IMR-90 (cell line): Measurements from ENCODE around the gene GINS1.
A peak's percentile ranks its signal among the peaks of the same experiment; 100 is the strongest.

Experiments
- CEBPB ChIP-seq: IDR thresholded peaks from 2 replicates; pipeline ENCODE4 v1.6.1; 2012; ENCODE audit warnings: low read depth, low read length, improper control_type of control experiment
- FOS ChIP-seq: fragments of 150-350 bp; IDR thresholded peaks from 2 replicates; pipeline ENCODE4 v1.6.1; 2016; ENCODE audit warnings: low read depth, low read length
- POLR2A ChIP-seq: IDR thresholded peaks from 2 replicates; pipeline ENCODE4 v1.6.1; 2012; ENCODE audit warnings: mild to moderate bottlenecking, low read depth, low read length
- RAD21 ChIP-seq: IDR thresholded peaks from 2 replicates; pipeline ENCODE4 v1.6.1; 2012; ENCODE audit warnings: low read length, improper control_type of control experiment
- SMC3 ChIP-seq: fragments of 150-350 bp; IDR thresholded peaks from 2 replicates; pipeline ENCODE4 v1.6.1; 2016; ENCODE audit warnings: low read depth, mild to moderate bottlenecking, antibody characterized with exemption, low read length, moderate library complexity
- TF ChIP-seq, protein P1 (sequence below): conservative IDR thresholded peaks from 2 replicates; pipeline ENCODE4 v1.5.1; 2012; ENCODE audit warnings: mild to moderate bottlenecking, low read depth, low read length, improper control_type of control experiment
- TF ChIP-seq, protein P2 (sequence below): fragments of 150-350 bp; IDR thresholded peaks from 2 replicates; pipeline ENCODE4 v1.6.1; 2016; ENCODE audit warnings: low read depth, mild to moderate bottlenecking, low read length, moderate library complexity, borderline replicate concordance

DNA sequence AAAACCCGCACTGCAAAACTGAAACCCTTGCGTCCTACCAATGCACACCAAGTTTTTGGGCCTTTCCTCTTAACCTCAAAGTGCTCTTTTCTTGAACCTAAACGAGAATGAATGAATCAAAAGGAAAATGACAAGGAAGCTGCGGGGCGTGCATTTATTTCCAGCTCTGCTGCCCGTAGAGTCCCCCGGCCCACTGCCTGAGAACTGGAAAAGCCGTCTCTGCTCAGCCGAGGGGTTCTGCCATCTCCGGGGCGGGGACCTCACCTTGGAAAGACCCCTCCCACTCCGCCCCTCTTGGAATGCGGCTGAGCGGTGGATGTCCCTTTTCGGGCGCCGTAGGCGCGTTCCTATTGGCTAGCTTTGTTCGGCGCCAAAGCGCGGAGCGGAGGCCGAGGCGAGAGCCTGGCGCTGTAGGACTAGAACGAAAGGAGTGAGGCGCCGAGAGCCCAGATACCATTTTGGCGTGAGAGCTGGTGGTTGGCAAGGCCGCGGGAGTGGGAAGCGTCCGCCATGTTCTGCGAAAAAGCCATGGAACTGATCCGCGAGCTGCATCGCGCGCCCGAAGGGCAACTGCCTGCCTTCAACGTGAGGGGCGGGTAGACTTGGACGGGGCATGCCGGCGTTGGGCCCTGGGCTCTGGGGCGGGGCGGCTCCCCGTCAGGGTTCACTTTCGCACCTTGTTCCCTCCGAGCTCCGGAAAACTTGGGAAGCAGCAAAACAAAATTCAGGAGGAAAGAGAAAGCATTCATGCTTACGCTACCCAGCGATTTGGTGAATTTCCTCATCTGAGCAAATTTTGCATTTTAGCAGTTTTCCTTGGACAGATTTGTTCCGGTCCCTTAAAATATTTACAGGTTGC lies at the start of gene GINS1:
- TF ChIP-seq SMC3 (no peak), RAD21 (no peak), POLR2A (peak; percentile 71), FOS (no peak), CEBPB (no peak)
- TF ChIP-seq, protein P1, sequence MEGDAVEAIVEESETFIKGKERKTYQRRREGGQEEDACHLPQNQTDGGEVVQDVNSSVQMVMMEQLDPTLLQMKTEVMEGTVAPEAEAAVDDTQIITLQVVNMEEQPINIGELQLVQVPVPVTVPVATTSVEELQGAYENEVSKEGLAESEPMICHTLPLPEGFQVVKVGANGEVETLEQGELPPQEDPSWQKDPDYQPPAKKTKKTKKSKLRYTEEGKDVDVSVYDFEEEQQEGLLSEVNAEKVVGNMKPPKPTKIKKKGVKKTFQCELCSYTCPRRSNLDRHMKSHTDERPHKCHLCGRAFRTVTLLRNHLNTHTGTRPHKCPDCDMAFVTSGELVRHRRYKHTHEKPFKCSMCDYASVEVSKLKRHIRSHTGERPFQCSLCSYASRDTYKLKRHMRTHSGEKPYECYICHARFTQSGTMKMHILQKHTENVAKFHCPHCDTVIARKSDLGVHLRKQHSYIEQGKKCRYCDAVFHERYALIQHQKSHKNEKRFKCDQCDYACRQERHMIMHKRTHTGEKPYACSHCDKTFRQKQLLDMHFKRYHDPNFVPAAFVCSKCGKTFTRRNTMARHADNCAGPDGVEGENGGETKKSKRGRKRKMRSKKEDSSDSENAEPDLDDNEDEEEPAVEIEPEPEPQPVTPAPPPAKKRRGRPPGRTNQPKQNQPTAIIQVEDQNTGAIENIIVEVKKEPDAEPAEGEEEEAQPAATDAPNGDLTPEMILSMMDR: no peak
- TF ChIP-seq, protein P2, sequence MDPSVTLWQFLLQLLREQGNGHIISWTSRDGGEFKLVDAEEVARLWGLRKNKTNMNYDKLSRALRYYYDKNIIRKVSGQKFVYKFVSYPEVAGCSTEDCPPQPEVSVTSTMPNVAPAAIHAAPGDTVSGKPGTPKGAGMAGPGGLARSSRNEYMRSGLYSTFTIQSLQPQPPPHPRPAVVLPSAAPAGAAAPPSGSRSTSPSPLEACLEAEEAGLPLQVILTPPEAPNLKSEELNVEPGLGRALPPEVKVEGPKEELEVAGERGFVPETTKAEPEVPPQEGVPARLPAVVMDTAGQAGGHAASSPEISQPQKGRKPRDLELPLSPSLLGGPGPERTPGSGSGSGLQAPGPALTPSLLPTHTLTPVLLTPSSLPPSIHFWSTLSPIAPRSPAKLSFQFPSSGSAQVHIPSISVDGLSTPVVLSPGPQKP: no peak
